Measurements from ENCODE around the gene CEBPB.
A peak's percentile ranks its signal among the peaks of the same experiment; 100 is the strongest.
"Not testable (repeated sequence)": the region's sequence is repeated elsewhere in the genome, so short reads cannot be mapped to it uniquely, and the experiment has no call there.

The CEBPB gene

GRCh38 chr20:50175938-50176933 is 14.4 kb upstream of the CEBPB start:
- no peak overlapping the region for H3K27ac Mint-ChIP-seq (ENCODE audit: low read depth)
- ATAC-seq (replicated peaks; ENCODE audit: extremely low read depth, poor library complexity, severe bottlenecking) (no peak), DNase-seq (ENCODE audit: low spot score in 2 of 2) (no peak)
- H3K36me3 Mint-ChIP-seq (ENCODE audit: insufficient read depth) = peaks cover 1% of the 10 kb centered on the region
- H3K4me3 Mint-ChIP-seq = no peak overlapping the region
- H3K27me3 Mint-ChIP-seq = no peaks in the 10 kb centered on the region
- H3K9me3 Mint-ChIP-seq = no peaks in the 10 kb centered on the region
- H3K4me1 Mint-ChIP-seq = peaks cover 5% of the 10 kb centered on the region

- not testable (repeated sequence) for H3K27me3 Mint-ChIP-seq; H3K4me1 Mint-ChIP-seq; DNase-seq (ENCODE audit: low spot score in 2 of 2); H3K9me3 Mint-ChIP-seq; H3K4me3 Mint-ChIP-seq; H3K27ac Mint-ChIP-seq (ENCODE audit: low read depth); H3K36me3 Mint-ChIP-seq (ENCODE audit: insufficient read depth); ATAC-seq (replicated peaks; ENCODE audit: extremely low read depth, poor library complexity, severe bottlenecking)
Measured at GRCh38 chr20:50178672-50179071, 12.0 kb upstream of the CEBPB start.

- Mint-ChIP-seq H3K27ac (ENCODE audit: low read depth) (no peak overlapping the region), H3K27me3 (peaks cover 31% of the 10 kb centered on the region), H3K4me1 (peaks cover 14% of the 10 kb centered on the region), H3K4me3 (no peak overlapping the region), H3K36me3 (ENCODE audit: insufficient read depth) (peaks cover 2% of the 10 kb centered on the region), H3K9me3 (no peaks in the 10 kb centered on the region)
- no peak for DNase-seq (ENCODE audit: low spot score in 2 of 2)
- no peak for ATAC-seq (replicated peaks; ENCODE audit: extremely low read depth, poor library complexity, severe bottlenecking)
Measured at GRCh38 chr20:50181344-50181743, 9.3 kb upstream of the CEBPB start.

GRCh38 chr20:50182346-50182745 is 8.3 kb upstream of the CEBPB start:
- peaks cover 15% of the 10 kb centered on the region for H3K4me1 Mint-ChIP-seq
- no peak overlapping the region for H3K4me3 Mint-ChIP-seq
- no peaks in the 10 kb centered on the region for H3K9me3 Mint-ChIP-seq
- no peak for ATAC-seq (replicated peaks; ENCODE audit: extremely low read depth, poor library complexity, severe bottlenecking)
- H3K27me3 Mint-ChIP-seq = peaks cover 32% of the 10 kb centered on the region
- DNase-seq (ENCODE audit: low spot score in 2 of 2) = no peak
- no peak overlapping the region for H3K27ac Mint-ChIP-seq (ENCODE audit: low read depth)
- peaks cover 2% of the 10 kb centered on the region for H3K36me3 Mint-ChIP-seq (ENCODE audit: insufficient read depth)

- Mint-ChIP-seq H3K27me3 (peaks cover 32% of the 10 kb centered on the region), H3K4me3 (no peak overlapping the region), H3K9me3 (no peaks in the 10 kb centered on the region), H3K4me1 (peaks cover 10% of the 10 kb centered on the region), H3K36me3 (ENCODE audit: insufficient read depth) (peaks cover 4% of the 10 kb centered on the region), H3K27ac (ENCODE audit: low read depth) (no peak overlapping the region)
- no peak for ATAC-seq (replicated peaks; ENCODE audit: extremely low read depth, poor library complexity, severe bottlenecking)
- DNase-seq (ENCODE audit: low spot score in 2 of 2) = no peak
Measured at GRCh38 chr20:50185426-50185825, 5.2 kb upstream of the CEBPB start.

GRCh38 chr20:50186151-50186885 is 4.3 kb upstream of the CEBPB start:
- no peak overlapping the region for H3K4me3 Mint-ChIP-seq

GRCh38 chr20:50186987-50187402 is 3.6 kb upstream of the CEBPB start:
- no peak overlapping the region for H3K4me3 Mint-ChIP-seq
- peaks cover 4% of the 10 kb centered on the region for H3K36me3 Mint-ChIP-seq (ENCODE audit: insufficient read depth)
- DNase-seq (ENCODE audit: low spot score in 2 of 2) = no peak
- H3K4me1 Mint-ChIP-seq = peaks cover 10% of the 10 kb centered on the region
- peaks cover 32% of the 10 kb centered on the region for H3K27me3 Mint-ChIP-seq
- H3K9me3 Mint-ChIP-seq = no peaks in the 10 kb centered on the region
- no peak overlapping the region for H3K27ac Mint-ChIP-seq (ENCODE audit: low read depth)
- ATAC-seq (replicated peaks; ENCODE audit: extremely low read depth, poor library complexity, severe bottlenecking) = no peak

More at GRCh38 chr20:50186151-50186885, 4.3 kb upstream of the CEBPB start:
- DNase-seq (ENCODE audit: low spot score in 2 of 2) (peak; percentile 72 to 92), ATAC-seq (replicated peaks; ENCODE audit: extremely low read depth, poor library complexity, severe bottlenecking) (peak; percentile 22)
- peaks cover 10% of the 10 kb centered on the region for H3K4me1 Mint-ChIP-seq
- H3K27me3 Mint-ChIP-seq = peaks cover 32% of the 10 kb centered on the region
- H3K27ac Mint-ChIP-seq (ENCODE audit: low read depth) = no peak overlapping the region
- no peaks in the 10 kb centered on the region for H3K9me3 Mint-ChIP-seq
- H3K36me3 Mint-ChIP-seq (ENCODE audit: insufficient read depth) = peaks cover 4% of the 10 kb centered on the region

- Mint-ChIP-seq H3K4me1 (peaks cover 14% of the 10 kb centered on the region), H3K9me3 (no peaks in the 10 kb centered on the region), H3K27me3 (peaks cover 32% of the 10 kb centered on the region), H3K4me3 (no peak overlapping the region), H3K36me3 (ENCODE audit: insufficient read depth) (peaks cover 6% of the 10 kb centered on the region), H3K27ac (ENCODE audit: low read depth) (no peak overlapping the region)
- ATAC-seq (replicated peaks; ENCODE audit: extremely low read depth, poor library complexity, severe bottlenecking) (no peak), DNase-seq (ENCODE audit: low spot score in 2 of 2) (no peak)
Measured at GRCh38 chr20:50187403-50188051, 3.1 kb upstream of the CEBPB start.

- Mint-ChIP-seq H3K4me3 (peak overlapping the region; percentile 6), H3K27ac (ENCODE audit: low read depth) (no peak overlapping the region), H3K4me1 (peaks cover 21% of the 10 kb centered on the region), H3K9me3 (no peaks in the 10 kb centered on the region), H3K27me3 (peaks cover 31% of the 10 kb centered on the region), H3K36me3 (ENCODE audit: insufficient read depth) (peaks cover 10% of the 10 kb centered on the region)
- DNase-seq (ENCODE audit: low spot score in 2 of 2) (no peak), ATAC-seq (replicated peaks; ENCODE audit: extremely low read depth, poor library complexity, severe bottlenecking) (no peak)
Measured at GRCh38 chr20:50188287-50188688, 2.3 kb upstream of the CEBPB start.

- H3K9me3 Mint-ChIP-seq = no peaks in the 10 kb centered on the region
- H3K27me3 Mint-ChIP-seq = peaks cover 24% of the 10 kb centered on the region
- ATAC-seq (replicated peaks; ENCODE audit: extremely low read depth, poor library complexity, severe bottlenecking) (no peak), DNase-seq (ENCODE audit: low spot score in 2 of 2) (no peak)
- H3K36me3 Mint-ChIP-seq (ENCODE audit: insufficient read depth) = peaks cover 11% of the 10 kb centered on the region
- H3K4me1 Mint-ChIP-seq = peaks cover 28% of the 10 kb centered on the region
- H3K27ac Mint-ChIP-seq (ENCODE audit: low read depth) = no peak overlapping the region
- peak overlapping the region; percentile 81 for H3K4me3 Mint-ChIP-seq
Measured at GRCh38 chr20:50188879-50189680, 1.6 kb upstream of the CEBPB start.

- peak overlapping the region; percentile 81 for H3K4me3 Mint-ChIP-seq
- peaks cover 17% of the 10 kb centered on the region for H3K27me3 Mint-ChIP-seq
- H3K4me1 Mint-ChIP-seq = peaks cover 32% of the 10 kb centered on the region
- ATAC-seq (replicated peaks; ENCODE audit: extremely low read depth, poor library complexity, severe bottlenecking) = no peak
- H3K27ac Mint-ChIP-seq (ENCODE audit: low read depth) = no peak overlapping the region
- peaks cover 15% of the 10 kb centered on the region for H3K36me3 Mint-ChIP-seq (ENCODE audit: insufficient read depth)
- DNase-seq (ENCODE audit: low spot score in 2 of 2) = no peak
- no peaks in the 10 kb centered on the region for H3K9me3 Mint-ChIP-seq
Measured at GRCh38 chr20:50189681-50190250, 864 bp upstream of the CEBPB start.

All from central memory CD8-positive, alpha-beta T cell (primary cell).